ENCODE results near the gene DDX54.
A peak's percentile ranks its signal among the peaks of the same experiment; 100 is the strongest.
"Not testable (repeated sequence)": the region's sequence is repeated elsewhere in the genome, so short reads cannot be mapped to it uniquely, and the experiment has no call there.

Gene DDX54

DNA sequence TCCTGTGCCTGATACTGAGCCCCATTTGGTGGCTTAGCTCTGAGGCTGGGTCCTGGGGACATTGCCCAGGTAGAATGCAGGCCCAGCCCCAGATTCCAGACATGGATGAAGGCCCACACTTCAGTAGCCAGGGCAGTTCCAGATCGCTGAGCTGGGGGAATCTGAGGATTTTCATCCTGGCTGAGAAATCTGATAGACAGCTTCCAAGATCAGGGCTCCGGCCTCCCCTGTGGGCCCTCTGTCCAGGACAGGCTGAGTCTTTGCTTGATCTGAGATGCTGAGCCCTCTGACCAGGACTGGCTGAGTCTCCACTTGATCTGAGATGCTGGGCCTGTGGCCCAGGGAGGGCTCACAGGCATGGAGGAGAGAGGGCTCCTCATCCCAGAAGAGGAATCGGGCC is 46.5 kb downstream of the DDX54 start:
- no peak for DNase-seq

DNA sequence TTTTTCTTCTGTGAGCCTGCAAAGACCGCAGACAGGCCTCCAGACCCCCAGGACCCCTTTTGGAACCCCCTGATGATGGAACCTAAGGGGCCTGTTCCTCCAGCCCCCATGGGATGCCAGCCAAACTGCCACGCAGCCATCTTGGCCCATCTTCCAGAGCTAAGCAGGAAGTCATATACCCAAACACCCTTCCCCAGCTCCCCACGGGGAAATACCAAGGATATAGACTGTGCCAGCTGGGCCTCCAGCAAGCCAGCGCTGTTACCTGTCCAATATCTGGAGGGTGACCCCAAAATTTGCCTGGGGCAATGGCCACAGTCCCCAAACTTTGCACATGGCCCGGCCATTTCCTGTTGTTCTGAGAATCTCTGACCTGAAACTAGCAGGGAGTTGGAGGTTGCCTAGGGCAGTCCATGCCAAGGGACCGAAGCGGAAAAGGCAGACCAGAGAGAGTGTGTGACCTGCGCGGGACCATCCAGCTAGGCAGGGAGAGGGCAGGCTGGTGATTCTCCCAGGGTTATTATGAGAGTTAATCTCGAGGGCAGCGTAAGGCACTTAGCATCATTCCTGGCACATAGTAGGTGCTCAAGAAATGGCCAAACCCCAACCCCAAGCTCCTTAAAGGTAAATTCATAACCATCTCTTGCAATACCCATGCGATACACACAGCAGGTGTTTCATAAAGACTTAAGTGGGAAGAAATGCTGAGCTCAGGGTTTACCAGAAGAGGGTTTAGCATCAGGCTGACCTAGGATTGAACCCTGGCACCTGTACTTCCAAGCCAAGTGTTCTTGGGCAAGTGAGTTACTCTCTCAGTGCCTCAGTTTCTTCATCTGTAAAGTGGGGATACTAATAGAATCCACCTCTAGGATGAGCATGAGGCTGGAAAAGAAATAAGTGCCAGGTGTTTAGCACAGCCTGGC is 47.2 kb downstream of the DDX54 start:
- DNase-seq = no peak

DNA sequence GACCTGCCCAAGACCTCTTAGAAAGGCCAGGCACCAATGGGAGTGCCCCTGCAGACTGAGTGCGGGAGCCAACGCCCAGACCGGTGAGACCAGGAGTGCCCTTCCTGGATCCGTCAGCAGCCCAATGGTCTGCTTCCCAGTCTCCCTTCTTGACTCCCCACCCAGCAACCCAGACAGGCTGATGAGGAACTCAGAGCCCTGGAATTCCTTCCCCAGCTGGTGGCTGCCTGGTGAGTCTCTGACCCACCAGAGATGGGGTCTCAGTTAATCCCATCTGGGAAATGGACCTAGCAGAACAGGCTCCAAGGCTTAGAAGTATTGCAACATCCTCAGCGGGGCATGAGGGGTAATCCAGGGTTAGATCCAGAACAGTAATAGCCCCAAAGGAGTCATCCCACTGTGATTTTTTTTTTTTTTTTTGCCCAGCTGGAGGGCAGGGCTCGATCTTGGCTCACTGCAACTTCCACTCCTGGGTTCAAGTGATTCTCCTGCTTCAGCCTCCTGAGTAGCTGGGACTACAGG is 48.2 kb downstream of the DDX54 start:
- DNase-seq = no peak

DNA sequence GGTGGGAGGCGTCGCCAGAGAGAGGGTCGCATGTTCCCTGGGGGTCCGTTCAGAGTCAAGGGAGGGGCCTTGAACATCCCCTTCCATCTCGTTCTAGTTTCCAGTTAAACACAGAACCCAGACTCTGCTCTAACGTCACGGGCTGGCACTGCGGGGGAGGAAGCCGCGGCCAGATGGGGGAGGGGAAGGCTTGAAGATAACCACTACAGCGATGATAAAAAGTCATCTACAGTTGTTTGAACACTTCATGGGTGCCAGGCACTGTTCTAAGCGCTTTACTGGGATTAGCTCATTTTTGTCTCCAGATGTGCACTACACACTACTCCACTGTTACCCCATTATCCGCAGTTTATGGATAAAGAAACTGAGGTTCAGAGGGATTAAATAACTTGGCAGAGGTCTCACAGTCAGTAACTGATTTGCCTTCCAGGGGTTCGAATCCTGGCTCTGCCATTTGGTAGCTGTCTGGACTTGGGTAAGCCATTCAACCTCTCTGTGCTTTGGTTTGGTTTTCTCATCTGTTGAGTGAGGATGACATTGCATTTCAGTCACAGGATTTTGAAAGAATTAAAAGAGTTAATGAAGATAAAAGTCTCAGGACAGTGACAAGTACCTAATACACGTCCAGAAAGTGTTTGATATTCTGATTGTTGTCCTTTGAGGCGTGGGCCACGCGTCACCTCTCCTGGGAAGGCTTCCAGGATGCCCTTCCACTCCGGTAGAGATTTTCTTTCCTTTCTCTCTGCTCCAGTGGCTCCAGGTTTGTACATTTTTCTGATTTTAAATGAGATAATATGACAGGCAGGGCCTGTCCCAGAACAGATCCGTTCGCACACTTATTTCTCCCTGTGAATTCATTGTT is 48.9 kb downstream of the DDX54 start:
- DNase-seq = peak; percentile 74

DNA sequence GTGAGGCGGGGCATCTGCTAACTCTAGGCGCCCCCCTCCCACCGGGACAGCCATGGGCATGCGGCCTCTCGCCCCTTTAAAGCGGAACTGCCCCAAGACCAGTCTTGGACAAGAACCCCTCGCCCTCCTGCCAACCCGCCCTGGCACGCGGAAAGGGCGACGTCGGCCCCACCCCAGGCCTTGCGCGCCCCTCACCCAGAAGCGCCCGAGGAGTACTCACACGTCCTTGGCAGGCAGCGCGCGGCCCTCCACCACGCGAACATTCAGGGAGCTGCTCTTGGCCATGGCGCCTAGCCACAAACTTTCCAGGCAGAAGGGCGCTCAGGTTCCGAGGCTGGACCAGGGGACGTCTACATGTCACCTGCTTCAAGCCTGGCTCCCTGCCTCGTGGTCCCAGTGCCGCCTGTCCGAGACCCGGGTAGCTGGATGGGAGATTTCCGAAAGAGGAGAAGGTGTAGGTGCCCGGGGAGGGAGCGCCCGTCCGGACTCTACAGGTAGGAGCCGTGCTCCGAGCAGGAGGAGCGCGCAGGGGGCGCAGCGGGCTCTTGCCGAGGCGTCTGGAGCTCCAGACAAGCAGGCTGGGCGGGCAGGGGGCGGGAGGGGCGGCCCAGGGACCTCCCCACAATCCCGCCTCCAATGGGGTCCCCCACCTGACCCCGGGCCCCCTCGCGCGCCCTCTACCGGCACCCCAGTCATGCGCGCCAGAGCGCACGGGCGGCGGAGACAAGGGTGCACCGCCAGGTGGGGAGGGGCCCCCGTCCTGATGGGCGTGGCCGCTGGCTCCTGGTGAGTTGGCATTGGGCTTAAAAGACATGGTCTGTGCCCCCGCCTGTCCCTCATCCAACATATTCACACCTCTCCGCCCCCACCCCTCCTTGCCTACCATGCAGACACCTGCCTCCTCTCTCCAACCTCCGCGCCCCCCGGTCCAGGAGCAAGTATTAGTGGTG is 49.8 kb downstream of the DDX54 start, which contains the start of gene RASAL1:
TSS of gene RASAL1 (minus strand) at position 584 of the 950 bp plus-strand sequence. CDS start at position 285, 299 bp downstream.
- peak; percentile 27 for DNase-seq

DNA sequence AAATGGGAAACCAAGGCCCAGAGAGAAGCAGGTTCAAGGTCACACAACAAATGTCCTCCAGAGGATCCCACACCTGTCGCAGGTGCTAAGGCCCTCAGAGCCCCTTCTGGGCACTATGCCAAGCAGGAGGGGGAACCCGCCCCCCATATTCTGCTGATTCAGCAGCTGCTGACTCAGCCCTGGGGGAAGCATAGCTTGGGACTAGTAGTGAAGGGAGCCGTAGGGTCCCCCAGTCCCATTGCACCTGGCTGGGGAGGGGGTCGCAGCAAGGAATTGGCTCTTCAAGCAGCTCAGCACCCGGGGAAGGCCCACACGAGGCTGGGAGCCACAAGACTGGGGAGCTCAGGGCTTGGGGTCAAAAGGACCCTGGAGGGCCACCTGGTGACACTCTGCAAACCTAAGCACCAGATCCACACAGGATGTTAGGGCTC is 50.7 kb downstream of the DDX54 start:
- DNase-seq = no peak

DNA sequence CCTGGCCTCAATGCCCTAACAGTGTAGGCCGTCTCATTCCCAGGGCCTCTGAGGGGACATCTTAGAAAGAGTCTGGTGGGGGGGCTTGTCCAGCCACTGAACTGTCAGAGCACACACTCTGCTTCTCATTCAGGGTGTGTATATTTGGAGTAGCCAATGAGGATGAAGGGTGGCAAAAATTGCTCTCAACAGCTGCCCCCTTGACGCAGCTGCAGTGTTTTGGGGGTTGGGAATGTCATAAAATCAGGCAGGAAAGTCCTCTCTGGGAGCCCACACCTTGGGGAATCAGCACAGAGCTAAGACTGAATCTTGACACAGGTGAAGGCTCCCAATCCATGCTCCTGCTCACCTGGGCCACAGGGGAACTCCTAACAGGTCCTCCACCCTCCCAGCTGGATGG is 51.2 kb downstream of the DDX54 start:
- DNase-seq = no peak

DNA sequence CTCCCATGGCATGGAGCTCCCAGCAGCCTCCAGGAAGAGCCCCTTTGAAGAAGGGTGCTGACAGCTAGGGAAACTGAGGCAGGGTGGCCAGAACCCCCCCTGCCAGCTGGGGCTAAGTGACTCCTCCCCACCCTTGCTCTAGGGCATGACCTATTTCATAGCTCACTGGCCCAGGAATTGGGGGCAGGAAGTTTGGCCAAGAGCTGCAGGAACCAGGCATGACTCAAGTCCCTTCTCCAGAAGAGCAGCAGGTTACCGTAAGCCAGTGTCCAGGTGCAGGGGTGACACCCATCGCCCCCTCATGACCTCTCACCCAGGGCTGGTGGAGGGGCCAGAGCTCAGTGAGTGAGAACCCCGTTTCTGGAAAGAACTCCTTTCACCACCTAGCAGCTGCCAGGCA is 51.6 kb downstream of the DDX54 start:
- DNase-seq = no peak

DNA sequence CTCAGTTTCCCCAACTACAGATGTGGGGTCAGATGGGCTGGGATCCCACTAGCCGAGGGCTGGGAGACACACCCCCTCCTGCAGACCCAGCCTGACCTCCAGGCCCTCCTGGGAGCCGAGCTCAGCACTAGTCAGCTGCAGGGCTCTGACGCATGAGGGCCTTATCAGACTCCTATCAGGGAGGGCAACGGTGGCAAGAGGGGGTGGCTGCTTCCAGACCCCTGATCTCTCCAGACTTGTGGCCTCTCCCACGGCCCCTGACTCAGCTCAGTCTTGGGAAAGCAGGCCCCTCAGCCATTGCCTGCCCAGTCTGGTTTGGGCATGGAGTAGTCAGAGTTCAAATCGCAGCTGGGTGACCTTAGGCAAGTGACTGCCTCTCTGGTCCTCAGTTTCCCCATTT is 52.2 kb downstream of the DDX54 start:
- no peak for DNase-seq

DNA sequence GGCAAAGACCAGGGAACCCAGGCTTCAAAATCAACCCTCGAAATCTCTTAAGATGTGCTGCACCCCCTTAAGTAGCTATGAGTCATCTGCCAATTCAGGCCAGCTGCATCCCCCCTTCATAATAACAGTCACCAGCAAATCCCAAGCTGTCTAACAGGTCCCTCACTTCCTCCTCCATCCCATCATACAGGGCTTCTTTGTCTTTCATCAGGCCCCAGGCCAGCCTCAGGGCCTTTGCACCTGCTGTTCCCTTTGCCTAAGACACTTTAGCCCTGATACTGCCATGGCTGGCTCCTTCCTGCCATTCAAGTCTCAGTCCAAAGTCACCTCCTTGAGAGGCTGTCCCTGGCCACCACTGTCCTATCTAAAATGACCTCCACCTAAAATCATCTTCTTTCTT is 53.7 kb downstream of the DDX54 start:
- DNase-seq = no peak

DNA sequence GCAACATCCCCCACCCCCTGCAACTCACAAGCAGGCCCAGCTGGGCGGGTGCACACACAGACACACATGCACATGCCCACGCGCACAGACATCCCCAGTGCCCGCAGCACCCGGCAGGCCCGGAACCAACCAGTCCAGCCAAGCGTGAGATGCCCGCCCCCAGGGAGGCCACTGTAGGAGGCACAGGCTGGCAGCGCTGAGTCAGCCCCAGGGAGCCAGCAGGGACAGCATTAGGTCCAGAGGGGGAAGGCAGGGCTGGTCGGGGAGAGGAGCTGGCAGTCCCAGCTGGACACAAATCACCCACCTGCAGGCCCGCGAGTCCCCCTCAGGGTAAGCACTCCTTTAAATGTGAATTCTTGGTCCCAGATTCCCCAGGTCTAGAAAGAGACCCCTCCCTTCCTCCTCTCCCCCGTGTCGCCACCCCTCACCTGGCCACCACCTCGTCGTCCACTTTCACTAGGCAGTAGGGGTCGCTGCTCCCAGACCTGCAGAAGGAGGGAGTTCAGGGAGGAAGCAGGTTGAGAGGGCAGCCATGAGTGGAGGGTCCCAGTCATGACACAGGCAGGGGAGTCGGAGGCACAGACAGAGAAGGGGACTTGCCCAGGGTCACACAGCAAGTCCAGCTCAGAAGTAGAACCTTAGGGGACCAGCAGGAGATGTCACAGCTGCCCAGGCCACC is 54.7 kb downstream of the DDX54 start:
- DNase-seq = peak; percentile 39

DNA sequence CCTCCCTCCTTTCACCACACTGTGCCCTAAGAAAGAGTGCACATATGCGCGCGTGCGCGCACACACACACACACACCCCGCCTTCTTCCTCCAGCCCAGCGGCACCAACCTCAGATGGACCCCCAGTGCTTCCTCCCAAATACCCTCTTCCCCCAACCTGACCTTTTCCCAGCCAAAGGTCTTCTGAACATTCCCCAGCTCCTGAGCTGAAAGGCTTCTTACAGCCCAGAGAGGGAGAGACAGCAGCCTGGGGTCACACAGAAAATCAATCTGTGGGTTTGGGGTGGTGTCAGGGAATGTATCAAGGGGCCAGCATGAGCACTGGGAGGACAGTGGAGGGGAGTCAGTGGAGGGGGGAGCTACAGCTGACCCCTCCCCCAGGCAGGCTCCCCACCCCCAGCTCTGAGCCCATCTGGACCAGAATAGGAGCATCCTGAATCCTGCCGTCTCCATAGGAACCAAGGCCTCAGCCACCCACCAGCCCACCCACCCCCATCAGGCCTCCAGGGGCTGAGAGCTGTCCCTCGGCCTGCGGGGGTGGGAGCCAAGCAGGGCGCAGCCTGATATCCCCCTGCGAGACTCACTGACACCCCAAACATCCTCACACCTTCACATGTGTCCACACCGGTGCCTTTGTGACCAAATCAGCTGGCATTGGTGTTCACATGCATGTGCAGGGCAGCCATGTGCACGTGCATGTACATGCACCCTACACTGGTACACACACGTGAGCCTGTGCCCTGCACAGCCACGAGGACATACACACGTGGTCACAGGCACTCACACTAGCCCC is 55.4 kb downstream of the DDX54 start:
- DNase-seq = no peak

DNA sequence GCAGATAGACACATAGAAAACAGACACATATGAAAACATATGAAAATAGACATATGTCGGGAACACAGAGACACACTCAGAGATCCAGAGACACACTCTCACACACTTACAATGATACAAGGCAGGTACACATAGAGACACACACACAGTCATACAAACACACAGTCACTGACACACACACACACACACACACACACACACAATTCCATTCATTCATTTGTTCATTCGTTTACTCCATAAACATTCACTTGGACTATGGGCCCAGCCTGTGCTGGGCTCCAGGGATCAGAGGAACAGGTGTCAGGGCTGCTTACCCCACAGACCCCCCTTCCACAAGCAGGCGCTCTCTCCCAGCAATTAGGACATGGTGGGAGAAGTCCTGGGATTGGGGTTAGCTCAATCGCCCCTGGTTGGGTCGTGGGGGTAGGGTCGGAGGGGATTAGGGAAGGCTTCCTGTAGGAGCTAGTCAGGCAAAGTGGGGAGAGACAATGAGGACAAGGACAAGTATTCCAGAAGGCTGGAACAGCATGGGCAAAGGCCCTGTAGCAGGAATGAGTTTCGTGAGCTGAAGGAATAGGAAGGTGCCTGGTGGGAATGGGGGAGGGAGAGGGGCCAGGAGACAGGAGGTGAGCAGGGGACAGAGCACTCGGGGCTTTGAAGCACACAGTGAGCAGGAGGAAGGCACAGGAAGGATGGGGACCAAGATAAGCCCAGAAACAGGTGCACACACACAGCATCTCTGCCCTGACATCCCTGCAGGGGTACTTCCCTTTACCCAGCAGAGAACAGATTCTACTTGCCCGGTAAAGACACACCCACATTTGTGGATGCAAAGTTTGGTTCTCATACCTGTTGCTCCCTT is 56.2 kb downstream of the DDX54 start:
- DNase-seq = no peak

DNA sequence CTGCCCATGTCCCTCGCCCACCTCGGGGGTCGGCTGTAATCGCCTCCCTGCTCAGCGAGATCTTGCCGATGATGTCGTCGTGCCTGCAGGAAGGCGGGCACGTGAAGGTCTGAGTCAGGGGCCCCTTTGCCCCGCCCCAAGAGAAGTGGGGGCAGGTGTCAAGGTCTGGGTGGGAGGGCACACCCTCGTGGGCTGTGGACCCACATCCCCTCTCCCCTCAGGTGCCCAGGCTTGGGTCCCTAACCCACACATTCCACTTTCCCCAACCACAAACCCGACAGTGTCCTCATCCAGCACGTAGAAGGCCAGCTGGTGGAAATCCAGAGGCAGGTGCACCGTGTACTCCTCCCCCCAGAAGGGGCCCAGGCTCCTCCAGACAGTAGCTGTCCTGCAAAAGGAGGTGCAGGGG is 57.5 kb downstream of the DDX54 start:
- DNase-seq = no peak

DNA sequence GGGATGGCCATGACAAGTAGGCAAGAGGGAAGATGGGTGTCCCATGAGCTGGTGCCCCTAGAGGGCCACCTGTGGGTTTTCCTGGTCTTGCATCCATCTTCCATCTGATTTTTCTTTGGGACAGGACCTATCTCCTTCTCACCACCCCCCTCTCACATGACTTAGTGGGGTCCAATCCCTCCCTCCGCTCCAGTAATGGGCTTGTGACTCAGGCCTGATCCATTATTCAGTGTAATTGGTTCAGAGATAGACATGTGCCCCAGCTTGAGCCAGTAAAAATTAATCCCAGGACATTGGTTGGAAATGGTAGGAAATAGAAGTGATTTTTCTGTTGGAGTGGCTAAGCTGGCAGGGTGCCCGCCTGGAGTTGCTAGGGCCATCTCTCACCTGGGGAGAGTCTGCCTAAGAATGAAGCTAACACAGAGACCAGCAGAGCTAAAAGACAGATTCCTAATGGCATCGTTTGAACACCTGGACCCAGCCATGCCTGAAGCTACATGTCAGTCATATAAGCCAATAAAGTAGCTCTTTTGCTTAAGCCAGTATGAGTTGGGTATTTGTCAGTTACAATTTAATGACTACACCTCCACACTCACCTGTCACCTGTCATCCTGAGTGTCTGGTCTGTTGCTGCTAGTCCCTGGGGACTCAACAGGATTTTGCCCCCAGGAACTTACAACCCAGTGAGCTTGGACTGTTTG is 64.5 kb downstream of the DDX54 start:
- no peak for DNase-seq

DNA sequence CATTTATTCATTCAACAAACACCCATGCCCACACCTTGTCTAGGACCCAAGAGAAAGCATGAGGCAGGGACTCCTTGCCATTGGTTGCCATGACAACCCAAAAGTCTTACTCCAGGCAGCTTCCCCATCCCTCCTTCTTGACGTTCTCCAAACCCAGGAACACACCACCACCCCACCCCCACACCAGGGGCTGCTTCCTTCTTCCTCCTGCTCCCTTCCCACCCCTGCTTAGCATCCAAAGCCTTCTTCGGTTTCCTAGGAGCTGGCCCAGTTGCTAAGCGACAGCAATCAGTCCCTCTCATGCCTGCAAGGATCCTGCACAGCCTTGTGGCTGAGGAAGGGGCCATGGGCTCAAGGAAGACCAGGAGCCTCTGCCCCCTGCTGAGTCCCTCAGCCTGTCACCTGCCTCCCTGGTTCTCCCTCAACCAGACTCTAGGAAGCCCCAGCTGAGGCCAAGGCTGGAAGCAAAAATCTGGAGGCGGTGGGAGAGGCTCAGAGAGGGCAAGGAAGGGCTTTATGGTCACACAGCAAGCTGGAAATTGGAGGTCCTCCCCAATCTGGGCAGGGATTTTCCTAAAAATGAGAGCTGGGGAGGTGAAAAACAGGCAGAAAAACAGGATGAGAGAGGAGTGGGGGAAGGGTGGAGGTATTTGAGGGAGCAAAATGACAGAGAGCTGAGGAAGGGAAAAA is 65.2 kb downstream of the DDX54 start:
- DNase-seq = no peak

DNA sequence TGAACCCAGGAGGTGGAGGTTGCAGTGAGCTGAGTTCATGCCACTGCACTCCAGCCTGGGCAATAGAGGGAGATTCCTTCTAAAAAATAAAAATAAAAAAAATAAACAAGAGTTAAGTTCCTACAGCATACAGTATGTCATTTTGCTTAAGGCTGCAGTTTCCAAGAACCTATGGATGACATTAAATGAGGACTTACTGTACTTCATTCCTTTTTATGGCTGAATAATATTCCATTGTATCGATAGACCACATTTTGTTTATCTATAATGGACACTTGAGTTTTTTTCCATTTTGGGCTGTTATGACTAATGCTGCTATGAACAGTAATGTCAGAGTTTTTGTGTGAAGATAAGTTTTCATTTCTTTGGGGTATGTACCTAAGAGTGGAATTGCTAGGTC is 67.1 kb downstream of the DDX54 start:
- DNase-seq = no peak

DNA sequence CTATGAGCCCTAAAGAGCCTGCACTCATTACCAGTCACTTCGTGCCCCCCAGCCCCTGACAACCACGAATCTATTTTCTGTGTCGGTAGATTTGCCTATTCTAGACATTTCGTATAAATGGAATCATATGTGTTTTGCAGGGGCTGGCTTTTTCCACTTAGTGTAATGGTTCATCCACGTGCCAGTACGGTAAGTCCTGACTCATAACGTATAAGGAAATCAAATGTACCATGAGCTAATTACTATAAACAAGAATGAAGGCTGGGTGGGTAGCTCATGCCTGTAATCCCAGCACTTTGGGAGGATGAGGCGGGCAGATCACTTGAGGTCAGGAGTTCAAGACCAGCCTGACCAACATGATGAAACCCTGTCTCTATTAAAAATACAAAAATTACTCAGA is 67.6 kb downstream of the DDX54 start:
- not testable (repeated sequence) for DNase-seq

DNA sequence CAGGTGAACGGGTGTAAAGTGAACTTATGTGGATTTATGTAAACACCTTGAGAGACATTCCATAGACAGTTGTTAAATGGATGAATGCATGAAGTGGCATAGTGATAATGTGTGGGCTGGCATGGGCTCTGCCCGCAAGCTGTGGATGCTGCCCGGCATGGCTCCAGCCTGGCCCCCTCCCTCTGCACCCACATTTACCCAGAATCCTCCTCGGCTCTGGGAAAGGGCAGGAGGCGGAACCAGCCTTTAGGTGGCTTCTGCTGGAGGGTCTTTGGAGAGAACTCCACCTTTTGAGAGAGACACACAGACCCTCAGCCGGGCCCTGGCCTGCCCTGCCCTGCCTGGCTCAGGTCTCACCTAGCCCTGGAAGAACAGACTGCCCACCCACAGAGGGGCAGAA is 68.4 kb downstream of the DDX54 start:
- no peak for DNase-seq

Data from midbrain (tissue), 1 donor.